Measurements from ENCODE around the gene USP19.
A peak's percentile ranks its signal among the peaks of the same experiment; 100 is the strongest.

USP19 gene

DNA sequence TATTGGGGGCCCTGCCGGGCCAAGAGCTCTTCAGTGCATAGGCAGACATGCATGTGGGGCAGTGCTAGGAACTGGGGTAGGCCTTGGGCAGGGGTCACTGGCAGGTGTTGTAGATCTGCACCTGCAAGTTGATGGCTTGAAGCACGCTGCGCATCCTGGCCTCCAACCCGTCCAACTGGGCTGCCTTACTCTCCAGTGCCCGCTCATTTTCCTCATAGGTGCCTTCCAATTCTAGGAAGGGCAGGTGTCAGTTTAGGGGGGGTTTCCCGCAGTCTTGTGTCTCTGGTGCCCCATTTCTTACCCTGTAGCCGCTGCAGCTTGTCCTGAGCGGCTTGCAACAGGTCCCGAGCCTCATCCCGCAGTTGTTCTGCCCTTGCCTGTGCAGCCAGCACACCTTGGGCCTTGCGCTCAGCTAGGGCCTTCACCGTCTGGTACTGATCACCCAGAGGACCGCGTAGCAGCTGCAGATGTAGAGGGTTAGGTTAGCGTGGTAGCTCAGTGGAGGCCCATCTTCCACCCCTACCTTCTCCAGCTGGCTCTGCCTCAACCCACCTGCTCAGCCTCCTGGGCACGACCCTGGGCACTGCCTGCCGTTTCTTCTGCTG, 611 bp upstream of the USP19 start:
- TF ChIP-seq, protein P1, sequence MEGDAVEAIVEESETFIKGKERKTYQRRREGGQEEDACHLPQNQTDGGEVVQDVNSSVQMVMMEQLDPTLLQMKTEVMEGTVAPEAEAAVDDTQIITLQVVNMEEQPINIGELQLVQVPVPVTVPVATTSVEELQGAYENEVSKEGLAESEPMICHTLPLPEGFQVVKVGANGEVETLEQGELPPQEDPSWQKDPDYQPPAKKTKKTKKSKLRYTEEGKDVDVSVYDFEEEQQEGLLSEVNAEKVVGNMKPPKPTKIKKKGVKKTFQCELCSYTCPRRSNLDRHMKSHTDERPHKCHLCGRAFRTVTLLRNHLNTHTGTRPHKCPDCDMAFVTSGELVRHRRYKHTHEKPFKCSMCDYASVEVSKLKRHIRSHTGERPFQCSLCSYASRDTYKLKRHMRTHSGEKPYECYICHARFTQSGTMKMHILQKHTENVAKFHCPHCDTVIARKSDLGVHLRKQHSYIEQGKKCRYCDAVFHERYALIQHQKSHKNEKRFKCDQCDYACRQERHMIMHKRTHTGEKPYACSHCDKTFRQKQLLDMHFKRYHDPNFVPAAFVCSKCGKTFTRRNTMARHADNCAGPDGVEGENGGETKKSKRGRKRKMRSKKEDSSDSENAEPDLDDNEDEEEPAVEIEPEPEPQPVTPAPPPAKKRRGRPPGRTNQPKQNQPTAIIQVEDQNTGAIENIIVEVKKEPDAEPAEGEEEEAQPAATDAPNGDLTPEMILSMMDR (conservative IDR thresholded peaks at IDR 0.05; ENCODE audit: low read depth) = no peak
- peak overlapping the region; percentile 95 for H3K27ac ChIP-seq
- DNase-seq (ENCODE audit: low spot score) = no peak
- CTCF ChIA-PET = interaction anchor here (0.6 to 0.7 kb wide), 2 partner anchors 22 to 33 kb away, joined by 4 read pairs; no protein-coding TSS in a partner anchor
- POLR2A ChIA-PET (ENCODE audit: low non-redundant PET) = no interaction called here

DNA sequence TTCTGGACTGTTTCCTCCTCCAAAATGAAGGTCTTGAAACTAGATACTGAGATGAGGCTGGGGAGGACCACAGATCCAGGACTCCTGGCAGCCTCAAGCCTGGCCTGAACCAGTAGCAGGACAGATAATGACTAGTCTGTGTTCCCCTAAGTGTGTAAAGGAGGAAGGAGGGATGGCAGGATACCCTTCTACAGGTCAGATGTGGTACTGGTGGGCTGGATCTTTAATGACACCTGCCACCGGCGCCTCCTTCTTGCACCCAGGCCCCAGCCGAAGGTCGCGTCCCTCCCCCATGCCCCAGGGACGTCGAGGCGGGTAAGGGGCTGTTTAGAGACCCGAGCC, 556 bp downstream of the USP19 start:
- H3K27ac ChIP-seq = peak overlapping the region; percentile 95
- POLR2A ChIA-PET (ENCODE audit: low non-redundant PET) = interaction anchor here (0.8 kb wide), 1 partner anchor 26 kb away, joined by 3 read pairs; the partner anchor contains the start of gene QRICH1
- TF ChIP-seq, protein P1 (conservative IDR thresholded peaks at IDR 0.05; ENCODE audit: low read depth) = no peak
- no peak for DNase-seq (ENCODE audit: low spot score)
- CTCF ChIA-PET = no interaction called here

DNA sequence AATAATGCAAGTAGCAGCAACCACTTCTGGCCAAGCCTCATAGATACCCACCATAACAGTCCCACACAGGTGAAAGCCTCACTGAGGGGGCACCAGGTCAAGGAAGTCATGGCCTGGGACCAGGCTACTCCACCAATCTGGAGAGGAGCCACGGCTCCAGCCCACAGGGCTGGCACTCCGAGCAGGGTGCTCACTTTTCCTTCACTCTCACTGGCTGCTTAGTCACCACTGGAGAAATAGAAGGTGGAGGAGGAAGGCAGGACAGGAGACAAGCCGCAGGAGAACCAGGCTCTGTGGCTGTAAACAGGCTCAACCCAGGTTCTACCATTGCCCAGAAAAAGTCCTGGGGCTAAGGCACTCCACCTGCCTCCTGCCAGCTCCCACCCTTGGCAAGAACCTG, 1.2 kb downstream of the USP19 start:
- CTCF ChIA-PET = no interaction called here

DNA sequence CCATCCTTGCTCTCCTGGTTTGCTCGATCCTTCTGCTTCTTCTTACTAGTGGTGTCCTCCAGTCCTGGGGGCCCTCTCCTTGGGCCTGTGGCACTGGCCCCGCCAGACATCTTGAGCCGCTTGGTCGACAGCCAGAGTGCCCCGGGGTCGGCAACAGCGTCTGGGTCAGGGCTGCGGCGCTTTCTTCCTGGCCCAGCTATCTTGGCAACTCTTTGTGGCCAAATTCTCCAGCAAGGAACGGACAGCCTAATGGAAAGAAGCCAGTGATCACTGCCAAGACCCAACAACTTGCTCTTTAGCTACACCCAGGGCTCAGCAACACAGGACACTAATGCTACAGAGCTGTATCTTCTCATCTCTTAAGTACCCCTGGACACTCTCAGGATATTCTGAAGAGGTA, 1.6 kb downstream of the USP19 start:
- ChIA-PET POLR2A (ENCODE audit: low non-redundant PET) (no interaction called here), CTCF (interaction anchor here (0.7 kb wide), 1 partner anchor 637 kb away, joined by 3 read pairs; no protein-coding TSS in a partner anchor)
- DNase-seq (ENCODE audit: low spot score) = no peak
- TF ChIP-seq, protein P1 (conservative IDR thresholded peaks at IDR 0.05; ENCODE audit: low read depth) = no peak
- peak overlapping the region; percentile 95 for H3K27ac ChIP-seq

More for the DNA sequence above, 1.2 kb downstream of the USP19 start:
- POLR2A ChIA-PET (ENCODE audit: low non-redundant PET) = no interaction called here
- TF ChIP-seq, protein P1 (conservative IDR thresholded peaks at IDR 0.05; ENCODE audit: low read depth) = no peak
- peak overlapping the region; percentile 95 for H3K27ac ChIP-seq
- no peak for DNase-seq (ENCODE audit: low spot score)

DNA sequence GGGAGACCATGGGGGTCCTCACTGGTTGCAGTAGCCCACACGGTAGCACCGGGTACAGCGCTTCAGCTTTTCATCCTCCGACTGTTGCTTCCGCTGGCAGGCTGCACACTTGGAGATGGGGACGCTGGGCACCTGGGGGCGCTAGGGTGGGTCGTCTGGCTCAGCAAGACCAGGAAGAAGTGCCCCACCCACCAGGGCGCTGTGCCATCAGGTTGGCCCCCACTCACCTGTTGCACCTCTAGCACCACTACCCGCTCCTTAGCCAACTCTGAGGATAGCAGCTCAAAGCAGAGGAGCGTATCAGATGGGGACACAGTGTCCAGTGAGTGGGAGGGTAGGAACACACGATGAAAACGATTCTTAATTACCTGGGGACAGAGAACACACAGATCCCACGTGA, 8.4 kb downstream of the USP19 start:
- H3K27ac ChIP-seq = peak overlapping the region; percentile 5
- TF ChIP-seq, protein P1 (conservative IDR thresholded peaks at IDR 0.05; ENCODE audit: low read depth) = no peak
- ChIA-PET POLR2A (ENCODE audit: low non-redundant PET) (no interaction called here), CTCF (no interaction called here)
- no peak for DNase-seq (ENCODE audit: low spot score)

DNA sequence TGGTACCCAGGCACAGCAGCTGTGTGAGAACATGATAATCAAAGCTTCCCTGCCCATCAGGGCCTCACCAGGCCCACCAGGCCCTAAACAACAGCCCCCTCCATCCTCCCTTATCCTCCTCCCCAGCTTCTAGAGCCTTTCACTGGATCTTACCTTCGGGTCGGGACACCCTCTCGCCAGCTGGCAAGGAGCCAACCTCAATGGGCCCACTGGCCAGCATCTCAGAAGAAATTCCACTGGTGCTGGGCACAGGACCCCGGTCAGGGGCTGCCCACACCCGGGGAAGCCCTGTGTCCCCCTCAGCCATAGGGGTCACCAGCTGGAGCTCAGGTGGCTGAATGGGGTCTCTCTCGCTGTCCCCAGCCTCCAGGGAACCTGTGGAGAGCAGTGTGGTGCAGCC, 9.3 kb downstream of the USP19 start:
- TF ChIP-seq, protein P1 (conservative IDR thresholded peaks at IDR 0.05; ENCODE audit: low read depth) = no peak
- H3K27ac ChIP-seq = peak overlapping the region; percentile 5; the same call in 1 of the 2 replicates
- ChIA-PET POLR2A (ENCODE audit: low non-redundant PET) (no interaction called here), CTCF (no interaction called here)
- no peak for DNase-seq (ENCODE audit: low spot score)
